ENCODE data around the gene SLC30A5. TPM values are rescaled to one million over a fixed set of nuclear protein-coding genes. Genes with fewer than 3 reads are reported as not detected.
"Not testable (repeated sequence)": the region's sequence is repeated elsewhere in the genome, so short reads cannot be mapped to it uniquely, and the experiment has no call there.

SLC30A5 gene
- total RNA-seq, 4 donors from 2014 or later, result 29.2 to 35.1 (median 32.5) TPM

DNA sequence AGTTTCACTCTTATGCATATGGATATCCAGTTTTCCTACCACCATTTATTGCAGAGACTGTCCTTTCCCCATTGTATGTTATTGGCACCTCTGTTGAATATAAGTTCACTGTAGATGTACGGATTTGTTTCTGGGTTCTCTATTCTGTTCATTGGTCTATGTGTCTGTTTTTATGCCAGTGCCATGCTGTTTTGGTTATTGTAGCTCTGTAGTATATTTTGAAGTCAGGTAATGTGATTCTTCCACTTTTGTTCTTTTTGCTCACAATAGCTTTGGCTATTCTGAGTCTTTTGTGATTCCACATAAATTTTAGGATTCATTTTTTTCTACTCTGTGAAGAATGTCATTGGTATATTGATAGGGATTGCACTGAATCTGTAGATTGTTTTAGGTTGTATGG is 47.0 kb downstream of the SLC30A5 start:
- no peak overlapping the region for H3K4me3 ChIP-seq
- no peaks in the 10 kb centered on the region for H3K36me3 ChIP-seq
- intact Hi-C loops (cut with DNase I), result no loop called here
- no peak overlapping the region for H3K27ac ChIP-seq (replicated peaks in 1 of 4)
- no peaks in the 10 kb centered on the region for H3K4me1 ChIP-seq
- no peak for DNase-seq (ENCODE audit: extremely low spot score)
- peaks cover 0 to 11% (median 5%) of the 10 kb centered on the region in 4 donors for H3K9me3 ChIP-seq
- WGBS, result 73% methylated on average over 1 of the region's 1 CpG
- no peaks in the 10 kb centered on the region for H3K27me3 ChIP-seq
- TF ChIP-seq POLR2AphosphoS5 (IDR thresholded peaks at IDR 0.05) (no peak), EP300 (IDR thresholded peaks at IDR 0.05) (no peak), POLR2A (IDR thresholded peaks at IDR 0.05; ENCODE audit: low read depth) (no peak)
- TF ChIP-seq, protein P1, sequence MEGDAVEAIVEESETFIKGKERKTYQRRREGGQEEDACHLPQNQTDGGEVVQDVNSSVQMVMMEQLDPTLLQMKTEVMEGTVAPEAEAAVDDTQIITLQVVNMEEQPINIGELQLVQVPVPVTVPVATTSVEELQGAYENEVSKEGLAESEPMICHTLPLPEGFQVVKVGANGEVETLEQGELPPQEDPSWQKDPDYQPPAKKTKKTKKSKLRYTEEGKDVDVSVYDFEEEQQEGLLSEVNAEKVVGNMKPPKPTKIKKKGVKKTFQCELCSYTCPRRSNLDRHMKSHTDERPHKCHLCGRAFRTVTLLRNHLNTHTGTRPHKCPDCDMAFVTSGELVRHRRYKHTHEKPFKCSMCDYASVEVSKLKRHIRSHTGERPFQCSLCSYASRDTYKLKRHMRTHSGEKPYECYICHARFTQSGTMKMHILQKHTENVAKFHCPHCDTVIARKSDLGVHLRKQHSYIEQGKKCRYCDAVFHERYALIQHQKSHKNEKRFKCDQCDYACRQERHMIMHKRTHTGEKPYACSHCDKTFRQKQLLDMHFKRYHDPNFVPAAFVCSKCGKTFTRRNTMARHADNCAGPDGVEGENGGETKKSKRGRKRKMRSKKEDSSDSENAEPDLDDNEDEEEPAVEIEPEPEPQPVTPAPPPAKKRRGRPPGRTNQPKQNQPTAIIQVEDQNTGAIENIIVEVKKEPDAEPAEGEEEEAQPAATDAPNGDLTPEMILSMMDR (IDR thresholded peaks at IDR 0.05), result no peak

DNA sequence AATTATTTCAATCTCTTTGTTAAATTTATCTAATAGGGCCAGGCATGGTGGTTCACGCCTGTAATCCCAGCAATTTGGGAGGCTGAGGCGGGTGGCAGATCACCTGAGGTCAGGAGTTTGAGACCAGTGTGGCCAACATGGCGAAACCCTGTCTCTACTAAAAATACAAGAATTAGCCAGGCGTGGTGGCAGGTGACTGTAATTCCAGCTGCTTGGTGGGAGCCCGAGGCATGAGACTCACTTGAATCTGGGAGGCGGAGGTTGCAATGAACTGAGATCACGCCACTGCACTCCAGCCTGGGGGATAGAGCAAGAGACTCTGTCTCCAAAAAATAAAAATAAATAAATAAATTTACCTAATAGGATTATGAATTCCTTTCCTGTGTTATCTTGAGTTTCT is 54.8 kb downstream of the SLC30A5 start:
- H3K4me3 ChIP-seq; H3K27me3 ChIP-seq; DNase-seq (ENCODE audit: extremely low spot score); H3K4me1 ChIP-seq; H3K36me3 ChIP-seq; intact Hi-C loops (cut with DNase I); H3K9me3 ChIP-seq; H3K27ac ChIP-seq (replicated peaks in 1 of 4): not testable (repeated sequence)
- WGBS, result 96% methylated on average over 7 of the region's 7 CpGs

- no peak for DNase-seq (ENCODE audit: extremely low spot score)
- no peaks in the 10 kb centered on the region for H3K27me3 ChIP-seq
- WGBS, result 89% methylated on average over 1 of the region's 2 CpGs
- no peaks in the 10 kb centered on the region for H3K9me3 ChIP-seq
- H3K4me1 ChIP-seq, result no peaks in the 10 kb centered on the region
- H3K4me3 ChIP-seq, result no peak overlapping the region
- intact Hi-C loops (cut with DNase I), result no loop called here
- TF ChIP-seq POLR2A (IDR thresholded peaks at IDR 0.05; ENCODE audit: low read depth), result no peak
- TF ChIP-seq POLR2AphosphoS5 (IDR thresholded peaks at IDR 0.05), result no peak
- TF ChIP-seq EP300 (IDR thresholded peaks at IDR 0.05), result no peak
- TF ChIP-seq, protein P1 (IDR thresholded peaks at IDR 0.05), result no peak
- H3K27ac ChIP-seq (replicated peaks in 1 of 4), result no peak overlapping the region
- no peaks in the 10 kb centered on the region for H3K36me3 ChIP-seq
Observed at GRCh38 chr5:69148981-69149675, 55.3 kb downstream of the SLC30A5 start.

- Histone ChIP-seq H3K4me1 (no peaks in the 10 kb centered on the region), H3K4me3 (no peak overlapping the region), H3K9me3 (no peaks in the 10 kb centered on the region), H3K27me3 (no peaks in the 10 kb centered on the region), H3K27ac (replicated peaks in 1 of 4) (no peak overlapping the region), H3K36me3 (no peaks in the 10 kb centered on the region)
- TF ChIP-seq EP300 (IDR thresholded peaks at IDR 0.05) (no peak), POLR2AphosphoS5 (IDR thresholded peaks at IDR 0.05) (no peak), POLR2A (IDR thresholded peaks at IDR 0.05; ENCODE audit: low read depth) (no peak)
- TF ChIP-seq, protein P1 (IDR thresholded peaks at IDR 0.05), result no peak
- DNase-seq (ENCODE audit: extremely low spot score), result no peak
- intact Hi-C loops (cut with DNase I), result no loop called here
- WGBS, result 88% methylated on average over 5 of the region's 5 CpGs
Observed at GRCh38 chr5:69149676-69150010, 55.8 kb downstream of the SLC30A5 start.

- Histone ChIP-seq H3K4me3 (no peak overlapping the region), H3K9me3 (no peaks in the 10 kb centered on the region), H3K27me3 (no peaks in the 10 kb centered on the region), H3K4me1 (no peaks in the 10 kb centered on the region), H3K36me3 (no peaks in the 10 kb centered on the region), H3K27ac (replicated peaks in 1 of 4) (no peak overlapping the region)
- intact Hi-C loops (cut with DNase I), result no loop called here
- 72% methylated on average over 3 of the region's 3 CpGs for WGBS
- TF ChIP-seq, protein P1 (IDR thresholded peaks at IDR 0.05), result no peak
- TF ChIP-seq POLR2A (IDR thresholded peaks at IDR 0.05; ENCODE audit: low read depth), result no peak
- no peak for TF ChIP-seq POLR2AphosphoS5 (IDR thresholded peaks at IDR 0.05)
- no peak for TF ChIP-seq EP300 (IDR thresholded peaks at IDR 0.05)
- no peak for DNase-seq (ENCODE audit: extremely low spot score)
Observed at GRCh38 chr5:69152731-69153130, 58.9 kb downstream of the SLC30A5 start.

Data from esophagus muscularis mucosa (tissue), 4 donors.